Gastroesophageal sphincter (tissue), 3 donors: Measurements from ENCODE around the gene PTGFRN.

ENCODE experiments used
- EP300 ChIP-seq: sonication (generic); formaldehyde crosslinking; IDR thresholded peaks from one replicate; pipeline ENCODE4 v1.6.1; 2017; ENCODE audit warnings: antibody characterized with exemption, mild to moderate bottlenecking
- POLR2A ChIP-seq, 2 donors: fragments of 450-650 bp; IDR thresholded peaks; one replicate each; pipeline ENCODE4 v1.6.1; 2017; ENCODE audit warnings: antibody characterized with exemption in 2 of 2, mild to moderate bottlenecking in 2 of 2, moderate library complexity in 1 of 2
- POLR2AphosphoS5 ChIP-seq: sonication (generic); formaldehyde crosslinking; IDR thresholded peaks from one replicate; pipeline ENCODE4 v1.6.1; 2017; ENCODE audit warnings: antibody characterized with exemption
- TF ChIP-seq, protein P1 (sequence below), 4 experiments: fragments of 200-600 bp in 2 of 4; fragments of 450-650 bp in 2 of 4; sonication (generic) in 1 of 4; IDR thresholded peaks; one replicate each; pipeline ENCODE4 v1.5.1; 2017 to 2019; ENCODE audit warnings: antibody characterized with exemption in 4 of 4, mild to moderate bottlenecking in 2 of 4, moderate library complexity in 2 of 4

- TF ChIP-seq, protein P1, sequence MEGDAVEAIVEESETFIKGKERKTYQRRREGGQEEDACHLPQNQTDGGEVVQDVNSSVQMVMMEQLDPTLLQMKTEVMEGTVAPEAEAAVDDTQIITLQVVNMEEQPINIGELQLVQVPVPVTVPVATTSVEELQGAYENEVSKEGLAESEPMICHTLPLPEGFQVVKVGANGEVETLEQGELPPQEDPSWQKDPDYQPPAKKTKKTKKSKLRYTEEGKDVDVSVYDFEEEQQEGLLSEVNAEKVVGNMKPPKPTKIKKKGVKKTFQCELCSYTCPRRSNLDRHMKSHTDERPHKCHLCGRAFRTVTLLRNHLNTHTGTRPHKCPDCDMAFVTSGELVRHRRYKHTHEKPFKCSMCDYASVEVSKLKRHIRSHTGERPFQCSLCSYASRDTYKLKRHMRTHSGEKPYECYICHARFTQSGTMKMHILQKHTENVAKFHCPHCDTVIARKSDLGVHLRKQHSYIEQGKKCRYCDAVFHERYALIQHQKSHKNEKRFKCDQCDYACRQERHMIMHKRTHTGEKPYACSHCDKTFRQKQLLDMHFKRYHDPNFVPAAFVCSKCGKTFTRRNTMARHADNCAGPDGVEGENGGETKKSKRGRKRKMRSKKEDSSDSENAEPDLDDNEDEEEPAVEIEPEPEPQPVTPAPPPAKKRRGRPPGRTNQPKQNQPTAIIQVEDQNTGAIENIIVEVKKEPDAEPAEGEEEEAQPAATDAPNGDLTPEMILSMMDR (IDR thresholded peaks at IDR 0.05): no peak
- TF ChIP-seq POLR2AphosphoS5 (no peak), POLR2A (IDR thresholded peaks at IDR 0.05) (no peak), EP300 (no peak)
Measured at GRCh38 chr1:116907351-116907750, 2.4 kb upstream of the PTGFRN start.
